HepG2 (cell line): ENCODE measurements around the gene DNAJC7. TPM values are rescaled to one million over a fixed set of nuclear protein-coding genes. Genes with fewer than 3 reads are reported as not detected.
A peak's percentile ranks its signal among the peaks of the same experiment; 100 is the strongest.

Experiments used
- ELF3 ChIP-seq: IDR thresholded peaks from 2 replicates; pipeline ENCODE4 v1.6.1; 2016; ENCODE audit warnings: missing genetic modification reagents, missing compliant biosample characterization
- RELA ChIP-seq: sonication (generic); formaldehyde crosslinking; IDR thresholded peaks from 2 replicates; pipeline ENCODE4 v1.4.0; 2020; ENCODE audit warnings: missing genetic modification reagents
- SMARCE1 ChIP-seq: fragments of 450-650 bp; IDR thresholded peaks from 2 replicates; pipeline ENCODE4 v1.6.1; 2017; ENCODE audit warnings: borderline replicate concordance
- TGIF2 ChIP-seq: IDR thresholded peaks from 2 replicates; pipeline ENCODE4 v1.6.1; 2016; ENCODE audit warnings: control low read depth, missing compliant biosample characterization
- ZNF282 ChIP-seq: fragments of 450-650 bp; IDR thresholded peaks from 2 replicates; pipeline ENCODE4 v1.6.1; 2018; ENCODE audit not compliant: partially characterized antibody
- ZNF367 ChIP-seq: sonication (generic); formaldehyde crosslinking; IDR thresholded peaks from 2 replicates; pipeline ENCODE4 v1.4.0; 2020; ENCODE audit warnings: missing genetic modification reagents, borderline replicate concordance
- ZNF550 ChIP-seq: sonication (generic); formaldehyde crosslinking; IDR thresholded peaks from 2 replicates; pipeline ENCODE4 v1.4.0; 2020; ENCODE audit warnings: mild to moderate bottlenecking, missing genetic modification reagents, borderline replicate concordance
- ZNF569 ChIP-seq: sonication (generic); formaldehyde crosslinking; IDR thresholded peaks from 2 replicates; pipeline ENCODE4 v1.5.0; 2020; ENCODE audit warnings: mild to moderate bottlenecking, missing genetic modification reagents, moderate library complexity, borderline replicate concordance
- polyA plus RNA-seq, 8 experiments: library from polyadenylated mRNA; depleted of rRNA in 3 of 8; stranded (reverse) in 7 of 8; unstranded in 1 of 8; fragments of >200 nt; fragmentation: Illumina TruSeq in 4 of 8; extraction: Trizol in 4 of 8; gene quantifications; 2 replicates each; pipeline versions ENCODE4 v1.2.1 to v1.2.3, GENCODE V29; 2011 to 2016; ENCODE audit warnings: low read depth in 4 of 8, missing spikeins in 1 of 8, mixed read lengths in 1 of 8; ENCODE audit not compliant: insufficient read depth in 1 of 8
- total RNA-seq, 5 experiments: library from RNA; depleted of rRNA; stranded (reverse); fragments of >200 nt; fragmentation: Illumina TruSeq; extraction: Trizol; gene quantifications; 2 replicates each; pipeline ENCODE4 v1.2.3, GENCODE V29; 2016; ENCODE audit warnings: low read depth in 1 of 5
- TF ChIP-seq, protein P1 (sequence below): sonication (generic); formaldehyde crosslinking; IDR thresholded peaks from one replicate; pipeline ENCODE4 v1.5.1; 2020; ENCODE audit warnings: mild to moderate bottlenecking, missing genetic modification reagents; ENCODE audit errors: not compliant biosample characterization
- TF ChIP-seq, protein P2 (sequence below): IDR thresholded peaks from 2 replicates; pipeline ENCODE4 v1.6.1; 2016; ENCODE audit warnings: missing compliant biosample characterization, missing genetic modification reagents, borderline replicate concordance
- TF ChIP-seq, protein P3 (sequence below): IDR thresholded peaks from 2 replicates; pipeline ENCODE4 v1.6.1; 2016
- TF ChIP-seq, protein P4 (sequence below): sonication (generic); formaldehyde crosslinking; IDR thresholded peaks from 2 replicates; pipeline ENCODE4 v1.4.0; 2020; ENCODE audit warnings: missing genetic modification reagents

The DNAJC7 gene
- total and polyA plus RNA-seq, 2 of the 13 experiments (the other 11 are each of a cell fraction or from before 2014, with no cell fraction given) = 47.7 to 132 TPM

DNA sequence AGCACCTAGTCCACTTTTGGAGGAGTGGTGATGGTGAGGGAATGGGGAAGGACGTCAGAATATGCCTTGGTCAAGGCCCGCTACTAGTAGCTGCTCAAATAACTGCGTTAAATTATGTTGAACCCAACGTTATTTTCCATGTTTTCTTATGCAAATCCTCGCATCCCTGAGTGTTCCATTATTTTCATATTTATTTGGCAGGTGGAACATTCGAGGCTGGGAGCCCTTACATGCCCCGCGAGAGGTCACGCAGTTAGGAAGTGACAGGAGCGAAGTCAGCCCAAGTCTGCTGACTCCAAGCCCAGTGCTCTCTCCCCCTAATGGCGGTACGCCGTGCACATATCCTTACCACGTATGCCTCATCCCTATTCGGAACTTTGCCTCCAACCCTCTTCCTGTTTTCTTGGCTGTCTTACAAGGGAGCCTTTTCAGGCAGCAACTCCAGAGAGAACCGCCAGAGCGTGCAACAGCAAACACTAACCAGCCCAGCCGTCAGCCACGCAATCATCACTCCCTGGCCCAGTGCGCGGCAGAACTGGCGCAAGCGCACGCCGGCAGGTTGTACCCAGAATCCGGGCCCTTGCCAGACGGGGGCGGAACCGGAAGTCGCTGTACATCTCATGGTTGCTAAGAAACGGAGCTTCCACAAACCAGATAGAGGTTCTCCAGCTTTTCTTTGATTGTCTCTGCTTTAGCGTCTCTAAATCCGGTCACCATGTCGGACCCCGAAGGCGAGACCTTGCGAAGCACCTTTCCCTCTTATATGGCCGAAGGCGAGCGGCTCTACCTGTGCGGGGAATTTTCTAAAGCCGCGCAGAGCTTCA is 87.0 kb downstream of the DNAJC7 start, which contains the start of gene ODAD4 (continued):
- TF ChIP-seq, protein P1, sequence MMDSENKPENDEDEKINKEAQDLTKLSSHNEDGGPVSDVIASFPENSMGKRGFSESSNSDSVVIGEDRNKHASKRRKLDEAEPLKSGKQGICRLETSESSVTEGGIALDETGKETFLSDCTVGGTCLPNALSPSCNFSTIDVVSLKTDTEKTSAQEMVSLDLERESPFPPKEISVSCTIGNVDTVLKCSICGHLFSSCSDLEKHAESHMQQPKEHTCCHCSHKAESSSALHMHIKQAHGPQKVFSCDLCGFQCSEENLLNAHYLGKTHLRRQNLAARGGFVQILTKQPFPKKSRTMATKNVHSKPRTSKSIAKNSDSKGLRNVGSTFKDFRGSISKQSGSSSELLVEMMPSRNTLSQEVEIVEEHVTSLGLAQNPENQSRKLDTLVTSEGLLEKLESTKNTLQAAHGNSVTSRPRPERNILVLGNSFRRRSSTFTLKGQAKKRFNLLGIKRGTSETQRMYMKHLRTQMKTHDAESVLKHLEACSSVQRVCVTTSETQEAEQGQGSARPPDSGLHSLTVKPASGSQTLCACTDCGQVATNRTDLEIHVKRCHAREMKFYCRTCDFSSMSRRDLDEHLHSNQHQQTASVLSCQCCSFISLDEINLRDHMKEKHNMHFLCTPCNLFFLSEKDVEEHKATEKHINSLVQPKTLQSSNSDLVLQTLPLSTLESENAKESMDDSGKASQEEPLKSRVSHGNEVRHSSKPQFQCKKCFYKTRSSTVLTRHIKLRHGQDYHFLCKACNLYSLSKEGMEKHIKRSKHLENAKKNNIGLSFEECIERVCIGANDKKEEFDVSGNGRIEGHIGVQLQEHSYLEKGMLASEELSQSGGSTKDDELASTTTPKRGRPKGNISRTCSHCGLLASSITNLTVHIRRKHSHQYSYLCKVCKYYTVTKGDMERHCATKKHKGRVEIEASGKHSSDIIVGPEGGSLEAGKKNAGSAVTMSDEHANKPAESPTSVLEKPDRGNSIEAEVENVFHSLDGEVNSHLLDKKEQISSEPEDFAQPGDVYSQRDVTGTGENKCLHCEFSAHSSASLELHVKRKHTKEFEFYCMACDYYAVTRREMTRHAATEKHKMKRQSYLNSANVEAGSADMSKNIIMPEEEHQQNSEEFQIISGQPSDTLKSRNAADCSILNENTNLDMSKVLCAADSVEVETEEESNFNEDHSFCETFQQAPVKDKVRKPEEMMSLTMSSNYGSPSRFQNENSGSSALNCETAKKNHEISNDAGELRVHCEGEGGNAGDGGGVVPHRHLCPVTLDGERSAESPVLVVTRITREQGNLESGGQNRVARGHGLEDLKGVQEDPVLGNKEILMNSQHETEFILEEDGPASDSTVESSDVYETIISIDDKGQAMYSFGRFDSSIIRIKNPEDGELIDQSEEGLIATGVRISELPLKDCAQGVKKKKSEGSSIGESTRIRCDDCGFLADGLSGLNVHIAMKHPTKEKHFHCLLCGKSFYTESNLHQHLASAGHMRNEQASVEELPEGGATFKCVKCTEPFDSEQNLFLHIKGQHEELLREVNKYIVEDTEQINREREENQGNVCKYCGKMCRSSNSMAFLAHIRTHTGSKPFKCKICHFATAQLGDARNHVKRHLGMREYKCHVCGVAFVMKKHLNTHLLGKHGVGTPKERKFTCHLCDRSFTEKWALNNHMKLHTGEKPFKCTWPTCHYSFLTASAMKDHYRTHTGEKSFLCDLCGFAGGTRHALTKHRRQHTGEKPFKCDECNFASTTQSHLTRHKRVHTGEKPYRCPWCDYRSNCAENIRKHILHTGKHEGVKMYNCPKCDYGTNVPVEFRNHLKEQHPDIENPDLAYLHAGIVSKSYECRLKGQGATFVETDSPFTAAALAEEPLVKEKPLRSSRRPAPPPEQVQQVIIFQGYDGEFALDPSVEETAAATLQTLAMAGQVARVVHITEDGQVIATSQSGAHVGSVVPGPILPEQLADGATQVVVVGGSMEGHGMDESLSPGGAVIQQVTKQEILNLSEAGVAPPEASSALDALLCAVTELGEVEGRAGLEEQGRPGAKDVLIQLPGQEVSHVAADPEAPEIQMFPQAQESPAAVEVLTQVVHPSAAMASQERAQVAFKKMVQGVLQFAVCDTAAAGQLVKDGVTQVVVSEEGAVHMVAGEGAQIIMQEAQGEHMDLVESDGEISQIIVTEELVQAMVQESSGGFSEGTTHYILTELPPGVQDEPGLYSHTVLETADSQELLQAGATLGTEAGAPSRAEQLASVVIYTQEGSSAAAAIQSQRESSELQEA (CRISPR knock-in tag) = peak; percentile 90
- TF ChIP-seq ZNF569 (CRISPR knock-in tag) (no peak), ELF3 (peak; percentile 88), SMARCE1 (no peak), ZNF367 (CRISPR knock-in tag) (no peak), TGIF2 (CRISPR knock-in tag) (peak; percentile 94), ZNF550 (CRISPR knock-in tag) (no peak), ZNF282 (no peak), RELA (peak; percentile 83; the same call in 1 of the 2 replicates)
- TF ChIP-seq, protein P2, sequence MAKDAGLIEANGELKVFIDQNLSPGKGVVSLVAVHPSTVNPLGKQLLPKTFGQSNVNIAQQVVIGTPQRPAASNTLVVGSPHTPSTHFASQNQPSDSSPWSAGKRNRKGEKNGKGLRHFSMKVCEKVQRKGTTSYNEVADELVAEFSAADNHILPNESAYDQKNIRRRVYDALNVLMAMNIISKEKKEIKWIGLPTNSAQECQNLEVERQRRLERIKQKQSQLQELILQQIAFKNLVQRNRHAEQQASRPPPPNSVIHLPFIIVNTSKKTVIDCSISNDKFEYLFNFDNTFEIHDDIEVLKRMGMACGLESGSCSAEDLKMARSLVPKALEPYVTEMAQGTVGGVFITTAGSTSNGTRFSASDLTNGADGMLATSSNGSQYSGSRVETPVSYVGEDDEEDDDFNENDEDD (CRISPR knock-in tag) = peak; percentile 90; the same call in 1 of the 2 replicates
- TF ChIP-seq, protein P3, sequence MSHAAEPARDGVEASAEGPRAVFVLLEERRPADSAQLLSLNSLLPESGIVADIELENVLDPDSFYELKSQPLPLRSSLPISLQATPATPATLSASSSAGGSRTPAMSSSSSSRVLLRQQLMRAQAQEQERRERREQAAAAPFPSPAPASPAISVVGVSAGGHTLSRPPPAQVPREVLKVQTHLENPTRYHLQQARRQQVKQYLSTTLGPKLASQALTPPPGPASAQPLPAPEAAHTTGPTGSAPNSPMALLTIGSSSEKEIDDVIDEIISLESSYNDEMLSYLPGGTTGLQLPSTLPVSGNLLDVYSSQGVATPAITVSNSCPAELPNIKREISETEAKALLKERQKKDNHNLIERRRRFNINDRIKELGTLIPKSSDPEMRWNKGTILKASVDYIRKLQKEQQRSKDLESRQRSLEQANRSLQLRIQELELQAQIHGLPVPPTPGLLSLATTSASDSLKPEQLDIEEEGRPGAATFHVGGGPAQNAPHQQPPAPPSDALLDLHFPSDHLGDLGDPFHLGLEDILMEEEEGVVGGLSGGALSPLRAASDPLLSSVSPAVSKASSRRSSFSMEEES = peak; percentile 76
- TF ChIP-seq, protein P4, sequence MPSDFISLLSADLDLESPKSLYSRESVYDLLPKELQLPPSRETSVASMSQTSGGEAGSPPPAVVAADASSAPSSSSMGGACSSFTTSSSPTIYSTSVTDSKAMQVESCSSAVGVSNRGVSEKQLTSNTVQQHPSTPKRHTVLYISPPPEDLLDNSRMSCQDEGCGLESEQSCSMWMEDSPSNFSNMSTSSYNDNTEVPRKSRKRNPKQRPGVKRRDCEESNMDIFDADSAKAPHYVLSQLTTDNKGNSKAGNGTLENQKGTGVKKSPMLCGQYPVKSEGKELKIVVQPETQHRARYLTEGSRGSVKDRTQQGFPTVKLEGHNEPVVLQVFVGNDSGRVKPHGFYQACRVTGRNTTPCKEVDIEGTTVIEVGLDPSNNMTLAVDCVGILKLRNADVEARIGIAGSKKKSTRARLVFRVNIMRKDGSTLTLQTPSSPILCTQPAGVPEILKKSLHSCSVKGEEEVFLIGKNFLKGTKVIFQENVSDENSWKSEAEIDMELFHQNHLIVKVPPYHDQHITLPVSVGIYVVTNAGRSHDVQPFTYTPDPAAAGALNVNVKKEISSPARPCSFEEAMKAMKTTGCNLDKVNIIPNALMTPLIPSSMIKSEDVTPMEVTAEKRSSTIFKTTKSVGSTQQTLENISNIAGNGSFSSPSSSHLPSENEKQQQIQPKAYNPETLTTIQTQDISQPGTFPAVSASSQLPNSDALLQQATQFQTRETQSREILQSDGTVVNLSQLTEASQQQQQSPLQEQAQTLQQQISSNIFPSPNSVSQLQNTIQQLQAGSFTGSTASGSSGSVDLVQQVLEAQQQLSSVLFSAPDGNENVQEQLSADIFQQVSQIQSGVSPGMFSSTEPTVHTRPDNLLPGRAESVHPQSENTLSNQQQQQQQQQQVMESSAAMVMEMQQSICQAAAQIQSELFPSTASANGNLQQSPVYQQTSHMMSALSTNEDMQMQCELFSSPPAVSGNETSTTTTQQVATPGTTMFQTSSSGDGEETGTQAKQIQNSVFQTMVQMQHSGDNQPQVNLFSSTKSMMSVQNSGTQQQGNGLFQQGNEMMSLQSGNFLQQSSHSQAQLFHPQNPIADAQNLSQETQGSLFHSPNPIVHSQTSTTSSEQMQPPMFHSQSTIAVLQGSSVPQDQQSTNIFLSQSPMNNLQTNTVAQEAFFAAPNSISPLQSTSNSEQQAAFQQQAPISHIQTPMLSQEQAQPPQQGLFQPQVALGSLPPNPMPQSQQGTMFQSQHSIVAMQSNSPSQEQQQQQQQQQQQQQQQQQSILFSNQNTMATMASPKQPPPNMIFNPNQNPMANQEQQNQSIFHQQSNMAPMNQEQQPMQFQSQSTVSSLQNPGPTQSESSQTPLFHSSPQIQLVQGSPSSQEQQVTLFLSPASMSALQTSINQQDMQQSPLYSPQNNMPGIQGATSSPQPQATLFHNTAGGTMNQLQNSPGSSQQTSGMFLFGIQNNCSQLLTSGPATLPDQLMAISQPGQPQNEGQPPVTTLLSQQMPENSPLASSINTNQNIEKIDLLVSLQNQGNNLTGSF (CRISPR knock-in tag) = 0 out of 2 replicates have a peak, but pooled peaks have one; percentile 65
